Duodenal mucosa (tissue), 2 donors: Measurements from ENCODE around the gene GRID1.

Source experiments
- H3K27ac ChIP-seq: one replicate; pipeline ENCODE4 v1.7.0; 2013; ENCODE audit warnings: low read depth, low read length
- H3K27me3 ChIP-seq, 2 donors: one replicate each; pipeline ENCODE4 v1.7.0; 2013; ENCODE audit warnings: low read length in 2 of 2, control low read depth in 1 of 2; ENCODE audit not compliant: insufficient read depth in 2 of 2, control insufficient read depth in 1 of 2
- H3K36me3 ChIP-seq, 2 donors: one replicate each; pipeline ENCODE4 v1.7.0; 2013; ENCODE audit warnings: low read length in 2 of 2, control low read depth in 1 of 2; ENCODE audit not compliant: insufficient read depth in 2 of 2, control insufficient read depth in 1 of 2
- H3K4me1 ChIP-seq, 2 donors: one replicate each; pipeline ENCODE4 v1.7.0; 2013; ENCODE audit warnings: low read length in 2 of 2, control low read depth in 1 of 2; ENCODE audit not compliant: insufficient read depth in 2 of 2, control insufficient read depth in 1 of 2
- H3K4me3 ChIP-seq, 2 donors: one replicate each; pipeline ENCODE4 v1.7.0; 2013; ENCODE audit warnings: low read length in 2 of 2, low read depth in 1 of 2
- H3K9ac ChIP-seq, 2 donors: one replicate each; pipeline ENCODE4 v1.7.0; 2013; ENCODE audit warnings: low read length in 2 of 2, low read depth in 1 of 2
- H3K9me3 ChIP-seq, 2 donors: one replicate each; pipeline ENCODE4 v1.7.0; 2013; ENCODE audit warnings: low read length in 2 of 2, control low read depth in 1 of 2; ENCODE audit not compliant: control insufficient read depth in 1 of 2

GRID1 gene

GRCh38 chr10:85794553-85794952 is 572.0 kb downstream of the GRID1 start:
- no peaks in the 10 kb centered on the region for H3K9me3 ChIP-seq
- no peaks in the 10 kb centered on the region for H3K4me1 ChIP-seq
- H3K4me3 ChIP-seq, result no peak overlapping the region
- H3K27me3 ChIP-seq, result no peaks in the 10 kb centered on the region
- H3K9ac ChIP-seq, result no peak overlapping the region
- no peaks in the 10 kb centered on the region for H3K36me3 ChIP-seq
- no peak overlapping the region for H3K27ac ChIP-seq

DNA sequence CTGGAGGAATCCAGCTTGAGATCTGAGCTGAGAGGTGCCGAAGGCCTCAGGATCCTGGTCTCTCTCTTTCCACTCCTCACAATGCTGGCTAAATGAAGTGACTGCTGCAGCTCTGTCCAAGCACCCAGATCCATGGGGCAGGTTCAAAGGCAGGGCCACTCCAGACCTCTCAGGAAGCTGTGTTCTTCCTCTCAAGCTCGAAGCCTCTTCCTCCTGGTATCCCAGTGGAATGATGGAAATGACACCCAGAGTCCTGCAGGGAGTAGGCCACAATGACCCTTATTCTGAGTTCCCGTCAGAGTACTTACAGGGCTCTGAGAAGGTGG is 574.1 kb downstream of the GRID1 start:
- Histone ChIP-seq H3K36me3 (no peaks in the 10 kb centered on the region), H3K4me3 (no peak overlapping the region), H3K27me3 (no peaks in the 10 kb centered on the region), H3K4me1 (no peaks in the 10 kb centered on the region), H3K27ac (no peak overlapping the region), H3K9me3 (no peaks in the 10 kb centered on the region), H3K9ac (no peak overlapping the region)

DNA sequence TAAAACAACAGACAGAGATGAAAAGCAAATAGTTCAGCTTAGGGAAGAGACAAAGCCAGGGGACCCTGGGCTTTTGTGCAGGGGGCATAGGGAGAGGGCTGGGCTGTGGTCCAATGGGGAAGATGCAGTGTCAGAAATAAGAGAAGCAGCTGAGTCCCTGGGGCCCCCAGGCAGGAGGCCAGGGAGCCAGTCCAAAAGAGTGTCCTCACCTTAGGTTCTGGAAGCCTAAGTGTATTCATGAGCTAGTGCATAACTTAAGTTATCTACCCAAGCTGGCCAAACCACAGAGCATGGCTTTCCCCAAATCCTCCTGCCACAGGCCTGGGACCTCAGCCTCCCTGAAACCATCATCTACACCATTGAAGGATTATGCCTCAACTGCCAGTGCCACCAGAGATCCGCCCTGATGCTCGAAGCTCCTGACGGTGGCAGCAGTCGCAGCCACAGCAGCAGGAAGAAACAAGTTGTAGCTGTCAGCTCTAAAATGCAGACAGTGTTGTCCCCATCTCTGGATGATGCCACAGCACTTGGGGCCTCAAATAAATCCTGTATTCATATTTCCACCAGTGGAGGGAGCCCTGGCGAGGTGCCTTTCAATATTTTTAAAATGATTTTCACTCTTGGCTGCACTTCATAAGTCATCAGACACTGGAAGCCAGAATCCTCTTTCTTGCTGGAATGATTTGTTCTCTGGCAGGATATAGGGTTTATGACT is 574.6 kb downstream of the GRID1 start:
- Histone ChIP-seq H3K9ac (no peak overlapping the region), H3K36me3 (no peaks in the 10 kb centered on the region), H3K4me1 (no peaks in the 10 kb centered on the region), H3K27me3 (no peaks in the 10 kb centered on the region), H3K4me3 (no peak overlapping the region), H3K9me3 (no peaks in the 10 kb centered on the region), H3K27ac (no peak overlapping the region)

DNA sequence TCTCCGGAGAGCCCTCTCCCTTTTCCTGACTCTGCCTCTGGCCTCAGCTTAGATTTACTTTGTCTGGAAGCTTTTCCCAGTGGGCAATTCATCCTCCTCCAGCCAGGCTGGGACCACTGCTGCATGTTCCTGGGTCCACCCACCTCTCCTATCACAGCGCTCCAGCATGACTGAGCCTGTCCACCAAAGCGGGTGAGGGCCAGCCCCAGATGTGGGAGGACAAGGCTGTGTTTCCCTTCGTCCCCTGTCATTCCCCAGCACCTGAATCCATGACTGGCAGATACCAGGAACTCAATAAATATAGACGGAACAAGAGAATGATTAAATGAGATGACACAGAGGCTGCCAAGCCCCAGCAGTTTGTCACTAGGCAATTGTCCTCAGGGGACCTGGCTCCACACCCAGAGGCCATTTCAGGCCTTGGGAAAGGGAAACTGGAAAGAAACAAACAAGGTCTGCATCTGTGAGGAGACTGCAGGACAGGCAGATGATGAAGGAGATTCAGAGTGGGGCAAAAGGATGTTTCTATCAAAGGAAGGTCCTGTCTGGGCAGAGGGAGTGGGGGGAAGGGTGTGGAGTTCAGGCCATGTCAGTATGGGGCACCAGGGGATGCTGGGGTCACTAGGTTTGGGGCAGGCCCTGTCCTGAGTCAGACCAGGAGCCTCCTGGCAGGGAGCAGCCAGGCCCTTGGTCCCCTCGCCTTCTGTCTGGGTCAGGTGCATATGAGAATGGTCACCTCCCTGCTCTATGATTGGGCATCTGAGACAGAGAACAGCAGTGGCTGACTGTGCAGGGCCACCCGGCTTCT is 576.4 kb downstream of the GRID1 start:
- no peak overlapping the region for H3K9ac ChIP-seq

DNA sequence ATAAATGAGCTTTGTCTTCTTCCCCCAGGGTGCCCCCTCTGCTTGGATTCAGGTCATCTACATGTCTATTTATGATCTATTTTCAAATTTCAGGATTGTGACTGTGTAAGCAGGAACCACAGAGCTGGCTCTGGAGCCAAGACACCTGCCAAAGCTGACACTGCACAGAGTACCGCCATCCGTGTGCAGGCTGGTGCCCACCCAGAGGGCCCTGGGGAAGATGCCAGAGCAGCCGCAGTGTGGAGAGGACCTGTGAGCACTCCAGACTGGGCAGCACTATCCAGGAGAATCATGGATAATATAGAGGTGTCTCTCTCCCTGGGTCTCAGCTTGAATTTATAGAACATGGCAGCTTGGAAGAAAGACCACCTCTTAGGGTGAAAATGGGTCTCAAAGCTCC is 577.5 kb downstream of the GRID1 start:
- Histone ChIP-seq H3K36me3 (no peaks in the 10 kb centered on the region), H3K4me1 (no peaks in the 10 kb centered on the region), H3K4me3 (no peak overlapping the region), H3K27me3 (no peaks in the 10 kb centered on the region), H3K27ac (no peak overlapping the region), H3K9ac (no peak overlapping the region), H3K9me3 (no peaks in the 10 kb centered on the region)

More for the DNA sequence above, 576.4 kb downstream of the GRID1 start:
- Histone ChIP-seq H3K27ac (no peak overlapping the region), H3K36me3 (no peaks in the 10 kb centered on the region), H3K9me3 (no peaks in the 10 kb centered on the region), H3K4me3 (no peak overlapping the region), H3K4me1 (no peaks in the 10 kb centered on the region), H3K27me3 (no peaks in the 10 kb centered on the region)

GRCh38 chr10:85788570-85788969 is 578.0 kb downstream of the GRID1 start:
- Histone ChIP-seq H3K9ac (no peak overlapping the region), H3K36me3 (no peaks in the 10 kb centered on the region), H3K9me3 (no peaks in the 10 kb centered on the region), H3K27ac (no peak overlapping the region), H3K27me3 (no peaks in the 10 kb centered on the region), H3K4me3 (no peak overlapping the region), H3K4me1 (no peaks in the 10 kb centered on the region)

- no peaks in the 10 kb centered on the region for H3K36me3 ChIP-seq
- H3K4me1 ChIP-seq, result no peaks in the 10 kb centered on the region
- H3K27ac ChIP-seq, result no peak overlapping the region
- H3K4me3 ChIP-seq, result no peak overlapping the region
- H3K9me3 ChIP-seq, result no peaks in the 10 kb centered on the region
- H3K9ac ChIP-seq, result no peak overlapping the region
- H3K27me3 ChIP-seq, result no peaks in the 10 kb centered on the region
Observed at GRCh38 chr10:85787881-85788280, 578.7 kb downstream of the GRID1 start.

GRCh38 chr10:85787393-85787792 is 579.2 kb downstream of the GRID1 start:
- H3K9ac ChIP-seq, result no peak overlapping the region
- H3K36me3 ChIP-seq, result no peaks in the 10 kb centered on the region
- H3K27me3 ChIP-seq, result no peaks in the 10 kb centered on the region
- H3K4me1 ChIP-seq, result no peaks in the 10 kb centered on the region
- no peak overlapping the region for H3K27ac ChIP-seq
- no peak overlapping the region for H3K4me3 ChIP-seq
- no peaks in the 10 kb centered on the region for H3K9me3 ChIP-seq

DNA sequence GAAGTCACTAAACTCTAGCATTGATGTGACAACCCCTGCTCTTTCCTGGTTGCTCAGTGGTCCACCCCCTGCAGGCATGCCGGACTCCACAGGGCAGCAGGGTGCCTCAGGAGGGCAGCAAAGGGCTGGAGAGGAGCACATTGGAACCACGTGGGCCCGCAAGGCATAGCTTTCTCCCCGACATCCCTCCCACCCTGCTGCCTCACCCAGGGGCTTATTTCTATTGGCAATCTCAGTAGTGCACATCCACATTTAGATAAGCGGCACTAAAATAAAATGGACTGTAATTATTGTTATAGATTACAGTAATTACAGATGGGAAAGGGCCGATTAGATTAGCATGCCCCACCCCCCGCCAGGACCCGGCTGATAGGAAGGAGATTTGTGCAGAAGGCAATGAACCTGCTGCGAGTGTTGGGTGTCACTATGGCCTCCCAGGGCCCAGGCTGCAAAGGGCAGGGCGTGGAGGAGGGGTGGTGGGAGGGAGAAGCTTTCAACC is 580.1 kb downstream of the GRID1 start:
- no peaks in the 10 kb centered on the region for H3K4me1 ChIP-seq
- no peak overlapping the region for H3K9ac ChIP-seq
- H3K27me3 ChIP-seq, result no peaks in the 10 kb centered on the region

GRCh38 chr10:85784792-85785191 is 581.8 kb downstream of the GRID1 start:
- no peaks in the 10 kb centered on the region for H3K27me3 ChIP-seq
- H3K9me3 ChIP-seq, result no peaks in the 10 kb centered on the region
- no peaks in the 10 kb centered on the region for H3K36me3 ChIP-seq
- no peak overlapping the region for H3K4me3 ChIP-seq
- no peaks in the 10 kb centered on the region for H3K4me1 ChIP-seq
- no peak overlapping the region for H3K27ac ChIP-seq
- H3K9ac ChIP-seq, result no peak overlapping the region

More for the DNA sequence above, 580.1 kb downstream of the GRID1 start:
- H3K9me3 ChIP-seq, result no peaks in the 10 kb centered on the region
- H3K27ac ChIP-seq, result no peak overlapping the region
- H3K4me3 ChIP-seq, result no peak overlapping the region
- H3K36me3 ChIP-seq, result no peaks in the 10 kb centered on the region
